CD14-positive monocyte (primary cell): ENCODE data around the gene ACY1. TPM values are rescaled to one million over a fixed set of nuclear protein-coding genes. Genes with fewer than 3 reads are reported as not detected.

ENCODE experiments used
- DNase-seq, 3 donors: peaks; one replicate each; pipeline ENCODE4 v3.0.0-alpha.2; 2011 to 2022
- H2AFZ ChIP-seq: 2 replicates; pipeline ENCODE4 v1.6.0; 2012; ENCODE audit warnings: mild to moderate bottlenecking, low read depth, low read length, inconsistent platforms; ENCODE audit not compliant: insufficient read depth, poor library complexity, severe bottlenecking
- H3K27ac ChIP-seq, 2 donors: 1 replicate in 1 of 2; 2 replicates in 1 of 2; pipeline ENCODE4 v1.5.1; 2012 to 2013; ENCODE audit warnings: low read length in 2 of 2, control low read depth in 1 of 2, inconsistent platforms in 1 of 2, low read depth in 1 of 2, mild to moderate bottlenecking in 1 of 2
- H3K27me3 ChIP-seq, 2 donors: one replicate each; pipeline versions ENCODE4 v1.6.0 to v1.6.1; 2011 to 2013; ENCODE audit warnings: low read length in 2 of 2; ENCODE audit not compliant: control insufficient read depth in 2 of 2, insufficient read depth in 2 of 2
- H3K36me3 ChIP-seq, 2 donors: replicated peaks in 1 of 2; 1 replicate in 1 of 2; 2 replicates in 1 of 2; pipeline versions ENCODE4 v1.5.1 to v1.6.1; 2012 to 2013; ENCODE audit warnings: low read length in 2 of 2, control low read depth in 1 of 2, inconsistent platforms in 1 of 2, mild to moderate bottlenecking in 1 of 2; ENCODE audit not compliant: insufficient read depth in 2 of 2, control insufficient read depth in 1 of 2
- H3K4me1 ChIP-seq, 2 donors: 1 replicate in 1 of 2; 2 replicates in 1 of 2; pipeline versions ENCODE4 v1.5.1 to v1.6.1; 2012 to 2013; ENCODE audit warnings: low read length in 2 of 2, control low read depth in 1 of 2, inconsistent platforms in 1 of 2, mild to moderate bottlenecking in 1 of 2, moderate library complexity in 1 of 2; ENCODE audit not compliant: insufficient read depth in 2 of 2, control insufficient read depth in 1 of 2
- H3K4me2 ChIP-seq: replicated peaks from 2 replicates; pipeline ENCODE3; 2012; ENCODE audit warnings: low read length, moderate library complexity, mild to moderate bottlenecking; ENCODE audit not compliant: poor library complexity, severe bottlenecking; ENCODE audit errors: extremely low read depth
- H3K4me3 ChIP-seq, 3 experiments: fragments of 200-600 bp in 1 of 3; sonication (generic) in 1 of 3; replicated peaks in 1 of 3; 1 replicate in 2 of 3; 2 replicates in 1 of 3; pipeline ENCODE4 v1.5.1; 2011 to 2013; ENCODE audit warnings: low read length in 3 of 3, mild to moderate bottlenecking in 3 of 3, control low read depth in 2 of 3, low read depth in 2 of 3, inconsistent platforms in 1 of 3, moderate library complexity in 1 of 3
- H3K79me2 ChIP-seq: 2 replicates; pipeline ENCODE4 v1.6.0; 2012; ENCODE audit warnings: mild to moderate bottlenecking, control low read depth, inconsistent platforms, low read length, moderate library complexity; ENCODE audit not compliant: insufficient read depth
- H3K9ac ChIP-seq: 2 replicates; pipeline ENCODE4 v1.6.0; 2017; ENCODE audit warnings: low read length, mild to moderate bottlenecking; ENCODE audit not compliant: insufficient read depth, poor library complexity, severe bottlenecking
- H3K9me3 ChIP-seq, 2 donors: replicated peaks in 1 of 2; 1 replicate in 1 of 2; 2 replicates in 1 of 2; pipeline versions ENCODE4 v1.5.1 to v1.6.1; 2012 to 2013; ENCODE audit warnings: low read length in 2 of 2, control low read depth in 1 of 2; ENCODE audit not compliant: control insufficient read depth in 1 of 2, insufficient read depth in 1 of 2
- H4K20me1 ChIP-seq: 2 replicates; pipeline ENCODE4 v1.6.0; 2012; ENCODE audit warnings: mild to moderate bottlenecking, low read length, control low read depth, moderate library complexity; ENCODE audit not compliant: insufficient read depth
- H3K27ac Mint-ChIP-seq, 7 donors: one replicate each; pipeline ENCODE4 v1.8.0; 2020; ENCODE audit warnings: mild to moderate bottlenecking in 7 of 7, mixed read lengths in 7 of 7, moderate library complexity in 6 of 7, inconsistent platforms in 2 of 7
- H3K27me3 Mint-ChIP-seq, 3 donors: one replicate each; pipeline ENCODE4 v1.8.0; 2021 to 2022; ENCODE audit warnings: low read depth in 3 of 3, mild to moderate bottlenecking in 3 of 3, mixed read lengths in 3 of 3, moderate library complexity in 3 of 3, inconsistent platforms in 1 of 3
- H3K36me3 Mint-ChIP-seq, 2 donors: one replicate each; pipeline ENCODE4 v1.8.0; 2020; ENCODE audit warnings: mixed read lengths in 2 of 2, inconsistent platforms in 1 of 2, mild to moderate bottlenecking in 1 of 2
- H3K4me1 Mint-ChIP-seq: one replicate; pipeline ENCODE4 v1.8.0; 2020; ENCODE audit warnings: mild to moderate bottlenecking, mixed read lengths
- H3K4me3 Mint-ChIP-seq, 2 donors: one replicate each; pipeline ENCODE4 v1.8.0; 2020; ENCODE audit warnings: mild to moderate bottlenecking in 2 of 2, mixed read lengths in 2 of 2, moderate library complexity in 1 of 2
- H3K9me3 Mint-ChIP-seq, 7 donors: one replicate each; pipeline ENCODE4 v1.8.0; 2020 to 2022; ENCODE audit warnings: mixed read lengths in 7 of 7, mild to moderate bottlenecking in 6 of 7, moderate library complexity in 6 of 7, inconsistent platforms in 2 of 7
- CTCF ChIP-seq: fragments of 200-600 bp; IDR thresholded peaks from one replicate; pipeline ENCODE4 v1.8.0; 2022; ENCODE audit warnings: antibody characterized with exemption, mild to moderate bottlenecking
- whole genome bisulfite sequencing: methylation state at CpG from one replicate; pipeline ENCODE4 v1.1.5; 2013; ENCODE audit warnings: missing lambda C conversion rate; ENCODE audit not compliant: insufficient coverage; 5-methylcytosine and 5-hydroxymethylcytosine counted together
- intact Hi-C, 2 donors: fragments of 100-400 bp; cut with micrococcal nuclease; formaldehyde crosslinking; loops; one replicate each; pipeline versions ENCODE4 v1.15.0 to v1.15.1; 2023
- polyA plus RNA-seq, 3 donors: library from polyadenylated mRNA; depleted of rRNA in 1 of 3; unstranded in 2 of 3; stranded (reverse) in 1 of 3; fragments of 300-500 nt in 2 of 3; fragments of >200 nt in 1 of 3; fragmentation: Illumina TruSeq in 2 of 3; gene quantifications; 1 replicate in 2 of 3; 2 replicates in 1 of 3; pipeline ENCODE4 v1.2.3, GENCODE V29; 2012 to 2021

Gene ACY1
- polyA plus RNA-seq, 3 donors = 13.3 to 18.0 (median 14.5) TPM

GRCh38 chr3:52010431-52010830 is 27.1 kb downstream of the ACY1 start:
- DNase-seq = no peak
- Mint-ChIP-seq H3K4me3 (no peak overlapping the region), H3K4me1 (peaks cover 18% of the 10 kb centered on the region), H3K27me3 (peaks cover 0 to 1% (median 1%) of the 10 kb centered on the region in 3 donors), H3K36me3 (no peaks in the 10 kb centered on the region), H3K9me3 (no peaks in the 10 kb centered on the region), H3K27ac (no peak overlapping the region)
- H3K4me2 ChIP-seq = no peak overlapping the region
- no peaks in the 10 kb centered on the region for H3K36me3 ChIP-seq
- no peak overlapping the region for H3K9ac ChIP-seq
- H3K4me3 ChIP-seq = no peak overlapping the region
- H3K79me2 ChIP-seq = no peaks in the 10 kb centered on the region
- no peak overlapping the region for H2AFZ ChIP-seq
- no peak for TF ChIP-seq CTCF
- H3K27ac ChIP-seq = no peak overlapping the region
- intact Hi-C loops = no loop called here
- H3K27me3 ChIP-seq = no peaks in the 10 kb centered on the region
- H3K9me3 ChIP-seq = no peaks in the 10 kb centered on the region
- H4K20me1 ChIP-seq = no peaks in the 10 kb centered on the region
- peaks cover 15 to 17% of the 10 kb centered on the region in 2 donors for H3K4me1 ChIP-seq

- no peak for TF ChIP-seq CTCF
- H3K36me3 Mint-ChIP-seq = no peaks in the 10 kb centered on the region
- H3K4me3 ChIP-seq = no peak overlapping the region
- H3K4me1 Mint-ChIP-seq = peaks cover 4% of the 10 kb centered on the region
- no peaks in the 10 kb centered on the region for H3K9me3 Mint-ChIP-seq
- no peak overlapping the region for H3K4me3 Mint-ChIP-seq
- 75% methylated on average over 6 of the region's 7 CpGs for WGBS
- H3K9me3 ChIP-seq = no peaks in the 10 kb centered on the region
- no peak overlapping the region for H2AFZ ChIP-seq
- peaks cover 0 to 4% (median 1%) of the 10 kb centered on the region in 3 donors for H3K27me3 Mint-ChIP-seq
- no peaks in the 10 kb centered on the region for H3K79me2 ChIP-seq
- no peaks in the 10 kb centered on the region for H4K20me1 ChIP-seq
- DNase-seq = no peak
- H3K27ac Mint-ChIP-seq = peak overlapping the region in 1 of 7 donors; percentile 28
- intact Hi-C loops = no loop called here
- no peak overlapping the region for H3K9ac ChIP-seq
- no peaks in the 10 kb centered on the region for H3K4me1 ChIP-seq
- H3K4me2 ChIP-seq = no peak overlapping the region
- no peaks in the 10 kb centered on the region for H3K27me3 ChIP-seq
- no peaks in the 10 kb centered on the region for H3K36me3 ChIP-seq
- H3K27ac ChIP-seq = no peak overlapping the region
Observed at GRCh38 chr3:52012699-52013098, 29.4 kb downstream of the ACY1 start.
